Fibroblast of lung (primary cell): Measurements from ENCODE around the gene NAIF1. TPM values are rescaled to one million over a fixed set of nuclear protein-coding genes. Genes with fewer than 3 reads are reported as not detected.

Experiments
- DNase-seq, 2 donors: peaks; one replicate each; pipeline versions ENCODE4 v3.0.0 to v3.0.0-alpha.2; 2010; ENCODE audit warnings: low read depth in 2 of 2
- H2AFZ ChIP-seq: 2 replicates; pipeline ENCODE4 v1.5.1; 2012; ENCODE audit warnings: low read length, control low read depth, inconsistent platforms
- H3K27ac ChIP-seq: 2 replicates; pipeline ENCODE4 v1.5.1; 2011; ENCODE audit warnings: low read length, control low read depth; ENCODE audit not compliant: insufficient read depth
- H3K27me3 ChIP-seq: 2 replicates; pipeline ENCODE4 v1.5.1; 2011; ENCODE audit warnings: mild to moderate bottlenecking, low read length; ENCODE audit not compliant: control insufficient read depth, insufficient read depth
- H3K36me3 ChIP-seq: 2 replicates; pipeline ENCODE4 v1.5.1; 2011; ENCODE audit warnings: low read length; ENCODE audit not compliant: control insufficient read depth, insufficient read depth
- H3K4me1 ChIP-seq: 2 replicates; pipeline ENCODE4 v1.5.1; 2011; ENCODE audit warnings: low read length; ENCODE audit not compliant: control insufficient read depth, insufficient read depth; ENCODE audit errors: extremely low read depth
- H3K4me2 ChIP-seq: 2 replicates; pipeline ENCODE4 v1.5.1; 2011; ENCODE audit warnings: low read length, control low read depth; ENCODE audit not compliant: insufficient read depth; ENCODE audit errors: extremely low read depth
- H3K4me3 ChIP-seq, 4 experiments: fragments of 200-600 bp in 1 of 4; sonication (generic) in 1 of 4; replicated peaks in 1 of 4; 2 replicates each; pipeline ENCODE4 v1.5.1; 2011 to 2016; ENCODE audit warnings: low read length in 4 of 4, low read depth in 3 of 4, mild to moderate bottlenecking in 3 of 4, control low read depth in 2 of 4, inconsistent platforms in 1 of 4, mixed read lengths in 1 of 4; ENCODE audit not compliant: insufficient read depth in 1 of 4; ENCODE audit errors: control extremely low read depth in 1 of 4
- H3K79me2 ChIP-seq: 2 replicates; pipeline ENCODE4 v1.5.1; 2012; ENCODE audit warnings: mild to moderate bottlenecking, low read length, inconsistent platforms; ENCODE audit not compliant: control insufficient read depth, insufficient read depth
- H3K9ac ChIP-seq: 2 replicates; pipeline ENCODE4 v1.5.1; 2011; ENCODE audit warnings: mild to moderate bottlenecking, low read length, control low read depth; ENCODE audit not compliant: insufficient read depth
- H3K9me3 ChIP-seq: 2 replicates; pipeline ENCODE4 v1.5.1; 2012; ENCODE audit warnings: low read depth, low read length; ENCODE audit not compliant: control insufficient read depth, insufficient read depth
- H4K20me1 ChIP-seq: 2 replicates; pipeline ENCODE4 v1.5.1; 2011; ENCODE audit warnings: low read length; ENCODE audit not compliant: control insufficient read depth, insufficient read depth; ENCODE audit errors: extremely low read depth
- EZH2 ChIP-seq: IDR thresholded peaks from 2 replicates; pipeline ENCODE4 v1.5.1; 2012; ENCODE audit warnings: low read length, control low read depth, mild to moderate bottlenecking; ENCODE audit errors: missing control alignments
- polyA plus RNA-seq, 2 donors: library from polyadenylated mRNA; depleted of rRNA in 1 of 2; stranded (reverse) in 1 of 2; unstranded in 1 of 2; fragments of >200 nt; gene quantifications; 2 replicates each; pipeline ENCODE4 v1.2.1, GENCODE V29; 2011 to 2012; ENCODE audit warnings: missing spikeins in 1 of 2
- total RNA-seq: library from RNA; depleted of rRNA; stranded (reverse); fragments of >200 nt; gene quantifications from 2 replicates; pipeline ENCODE4 v1.2.1, GENCODE V29; 2014
- TF ChIP-seq, protein P1 (sequence below), 2 donors: IDR thresholded peaks in 1 of 2; conservative IDR thresholded peaks in 1 of 2; 1 replicate in 1 of 2; 2 replicates in 1 of 2; pipeline ENCODE4 v1.5.1; 2011 to 2012; ENCODE audit warnings: low read length in 2 of 2, control low read depth in 1 of 2, inconsistent platforms in 1 of 2, low read depth in 1 of 2, mild to moderate bottlenecking in 1 of 2

Gene NAIF1
- total and polyA plus RNA-seq, 2 donors (not counting 1 experiment from before 2014, with no cell fraction given), result 5.5 to 13.2 TPM

DNA sequence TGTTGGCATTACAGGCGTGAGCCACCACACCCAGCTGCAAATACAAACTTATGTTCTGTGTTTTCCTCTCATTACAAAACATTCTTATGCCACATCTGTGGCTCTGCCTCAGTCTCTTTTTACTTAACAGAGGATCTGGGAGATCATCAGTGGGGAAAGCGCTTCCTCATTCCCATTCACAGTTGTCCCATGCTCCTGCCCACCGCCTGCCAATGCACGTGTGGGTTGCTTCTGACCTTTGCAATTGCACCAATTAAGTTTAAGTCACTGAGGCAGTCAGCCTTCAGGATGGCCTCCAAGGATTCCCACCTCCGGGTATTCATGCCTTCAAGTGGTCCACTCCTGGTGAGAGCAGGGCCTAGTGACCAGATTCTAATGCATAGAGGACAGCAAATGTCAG is 51.4 kb downstream of the NAIF1 start:
- Histone ChIP-seq H3K9ac (no peak overlapping the region), H3K4me1 (no peaks in the 10 kb centered on the region), H3K9me3 (no peaks in the 10 kb centered on the region), H3K4me3 (no peak overlapping the region), H3K36me3 (no peaks in the 10 kb centered on the region), H2AFZ (no peak overlapping the region), H3K27me3 (no peaks in the 10 kb centered on the region), H4K20me1 (no peaks in the 10 kb centered on the region), H3K27ac (no peak overlapping the region), H3K79me2 (no peaks in the 10 kb centered on the region), H3K4me2 (no peak overlapping the region)
- TF ChIP-seq, protein P1, sequence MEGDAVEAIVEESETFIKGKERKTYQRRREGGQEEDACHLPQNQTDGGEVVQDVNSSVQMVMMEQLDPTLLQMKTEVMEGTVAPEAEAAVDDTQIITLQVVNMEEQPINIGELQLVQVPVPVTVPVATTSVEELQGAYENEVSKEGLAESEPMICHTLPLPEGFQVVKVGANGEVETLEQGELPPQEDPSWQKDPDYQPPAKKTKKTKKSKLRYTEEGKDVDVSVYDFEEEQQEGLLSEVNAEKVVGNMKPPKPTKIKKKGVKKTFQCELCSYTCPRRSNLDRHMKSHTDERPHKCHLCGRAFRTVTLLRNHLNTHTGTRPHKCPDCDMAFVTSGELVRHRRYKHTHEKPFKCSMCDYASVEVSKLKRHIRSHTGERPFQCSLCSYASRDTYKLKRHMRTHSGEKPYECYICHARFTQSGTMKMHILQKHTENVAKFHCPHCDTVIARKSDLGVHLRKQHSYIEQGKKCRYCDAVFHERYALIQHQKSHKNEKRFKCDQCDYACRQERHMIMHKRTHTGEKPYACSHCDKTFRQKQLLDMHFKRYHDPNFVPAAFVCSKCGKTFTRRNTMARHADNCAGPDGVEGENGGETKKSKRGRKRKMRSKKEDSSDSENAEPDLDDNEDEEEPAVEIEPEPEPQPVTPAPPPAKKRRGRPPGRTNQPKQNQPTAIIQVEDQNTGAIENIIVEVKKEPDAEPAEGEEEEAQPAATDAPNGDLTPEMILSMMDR (conservative IDR thresholded peaks at IDR 0.05 in 1 of 2, IDR thresholded peaks at IDR 0.05 in 1 of 2; ENCODE audit: low read depth in 1 of 2, low read length in 2 of 2), result no peak
- no peak for TF ChIP-seq EZH2
- no peak for DNase-seq

Other genes with a start within 250 kb of the NAIF1 start
- 11.8 and 30.4 TPM in 2 replicates for gene ENG, start 212.7 kb downstream of the NAIF1 start, total RNA-seq
- 59.0 and 62.7 TPM in 2 replicates for gene ENG, start 212.7 kb downstream of the NAIF1 start, polyA plus RNA-seq
- 46.7 and 47.6 TPM in 2 replicates for gene AK1, start 189.6 kb downstream of the NAIF1 start, total RNA-seq
- 73.1 and 80.6 TPM in 2 replicates for gene AK1, start 189.6 kb downstream of the NAIF1 start, polyA plus RNA-seq
- gene ST6GALNAC6, start 167.7 kb downstream of the NAIF1 start, total RNA-seq, result 60.9 and 69.5 TPM in 2 replicates
- gene ST6GALNAC6, start 167.7 kb downstream of the NAIF1 start, polyA plus RNA-seq, result 53.3 and 56.0 TPM in 2 replicates
- gene ST6GALNAC4, start 150.3 kb downstream of the NAIF1 start, total RNA-seq, result 28.1 and 32.6 TPM in 2 replicates
- 16.4 and 18.4 TPM in 2 replicates for gene ST6GALNAC4, start 150.3 kb downstream of the NAIF1 start, polyA plus RNA-seq
- gene PIP5KL1, start 136.5 kb downstream of the NAIF1 start, total RNA-seq, result 0.77 and 2.5 TPM in 2 replicates
- gene PIP5KL1, start 136.5 kb downstream of the NAIF1 start, polyA plus RNA-seq, result 0.84 and 1.9 TPM in 2 replicates
- gene DPM2, start 129.5 kb downstream of the NAIF1 start, total RNA-seq, result 8.5 and 11.7 TPM in 2 replicates
- gene DPM2, start 129.5 kb downstream of the NAIF1 start, polyA plus RNA-seq, result 24.1 and 36.2 TPM in 2 replicates
- 7.2 and 13.2 TPM in 2 replicates for gene EEIG1, start 86.3 kb downstream of the NAIF1 start, total RNA-seq
- 12.8 and 21.4 TPM in 2 replicates for gene EEIG1, start 86.3 kb downstream of the NAIF1 start, polyA plus RNA-seq
- 24.1 and 30.7 TPM in 2 replicates for gene SLC25A25, start 912 bp upstream of the NAIF1 start, total RNA-seq
- 11.2 and 14.0 TPM in 2 replicates for gene SLC25A25, start 912 bp upstream of the NAIF1 start, polyA plus RNA-seq
- 57.3 and 57.6 TPM in 2 replicates for gene PTGES2, start 60.4 kb upstream of the NAIF1 start, total RNA-seq
- 44.8 and 60.7 TPM in 2 replicates for gene PTGES2, start 60.4 kb upstream of the NAIF1 start, polyA plus RNA-seq
- not detected in 2 replicates for gene LCN2, start 82.1 kb upstream of the NAIF1 start, total RNA-seq
- gene LCN2, start 82.1 kb upstream of the NAIF1 start, polyA plus RNA-seq, result not detected in 2 replicates
- 22.1 and 29.4 TPM in 2 replicates for gene BBLN, start 92.9 kb upstream of the NAIF1 start, total RNA-seq
- gene BBLN, start 92.9 kb upstream of the NAIF1 start, polyA plus RNA-seq, result 23.8 TPM in 2 replicates
- gene CIZ1, start 124.3 kb upstream of the NAIF1 start, total RNA-seq, result 21.3 and 27.2 TPM in 2 replicates
- 26.1 and 48.4 TPM in 2 replicates for gene CIZ1, start 124.3 kb upstream of the NAIF1 start, polyA plus RNA-seq
- gene DNM1, start 136.1 kb upstream of the NAIF1 start, total RNA-seq, result 11.8 and 30.4 TPM in 2 replicates
- 3.7 and 11.6 TPM in 2 replicates for gene DNM1, start 136.1 kb upstream of the NAIF1 start, polyA plus RNA-seq
- gene GOLGA2, start 208.7 kb upstream of the NAIF1 start, total RNA-seq, result 96.0 and 118 TPM in 2 replicates
- gene GOLGA2, start 208.7 kb upstream of the NAIF1 start, polyA plus RNA-seq, result 107 and 126 TPM in 2 replicates
- gene SWI5, start 209.0 kb upstream of the NAIF1 start, total RNA-seq, result 35.4 and 35.7 TPM in 2 replicates
- gene SWI5, start 209.0 kb upstream of the NAIF1 start, polyA plus RNA-seq, result 46.7 and 62.6 TPM in 2 replicates